Mucosa of descending colon (tissue), 3 donors: Measurements from ENCODE around the gene HDAC4. TPM values are rescaled to one million over a fixed set of nuclear protein-coding genes. Genes with fewer than 3 reads are reported as not detected.

ENCODE experiments used
- ATAC-seq: fragments of 200-7000 bp; cut with Tn5 transposase; one replicate; pipeline ENCODE4 v1.9.1; 2020; ENCODE audit warnings: mild to moderate bottlenecking, moderate library complexity
- DNase-seq, 3 donors: peaks; one replicate each; pipeline ENCODE4 v3.0.0-alpha.2; 2020
- H3K36me3 ChIP-seq: fragments of 200-600 bp; one replicate; pipeline ENCODE4 v1.8.0; 2021; ENCODE audit warnings: low read depth, mild to moderate bottlenecking
- H3K4me1 ChIP-seq: fragments of 200-600 bp; one replicate; pipeline ENCODE4 v1.8.0; 2021; ENCODE audit warnings: low read depth, mild to moderate bottlenecking
- H3K4me3 ChIP-seq: fragments of 200-600 bp; one replicate; pipeline ENCODE4 v1.8.0; 2021; ENCODE audit warnings: mild to moderate bottlenecking
- H3K9me3 ChIP-seq: fragments of 200-600 bp; one replicate; pipeline ENCODE4 v1.8.0; 2021; ENCODE audit warnings: mild to moderate bottlenecking
- CTCF ChIP-seq: fragments of 200-600 bp; IDR thresholded peaks from one replicate; pipeline ENCODE4 v1.8.0; 2022; ENCODE audit warnings: antibody characterized with exemption, mild to moderate bottlenecking
- intact Hi-C, 2 donors: fragments of 100-400 bp; cut with DNase I in 1 of 2; cut with micrococcal nuclease in 1 of 2; formaldehyde crosslinking; loops; one replicate each; pipeline versions ENCODE4 v1.11.0 to v1.11.1; 2022; cut with DNase I, micrococcal nuclease
- total RNA-seq, 3 donors: library from RNA; stranded (reverse); fragmentation: NEBNext Ultra II Directional in 2 of 3; extraction: Animal tissue kit (Norgen Biotek cat#: 25700) in 2 of 3; gene quantifications; one replicate each; pipeline versions ENCODE4 v1.2.1 to v1.2.4, GENCODE V29; 2021 to 2023
- donor health status: DM: no; HTN: no; CAD: no; lungs with moderate emphysema.
- donor health status: DM: no; HTN: no; CAD: no.
- donor health status: DM: no; HTN: yes; CAD: no.

HDAC4 gene
- total RNA-seq, 3 donors from 2014 or later, result 41.4 to 147 (median 44.0) TPM

- peak in 2 of 3 donors; percentile 16 to 37 for DNase-seq
- no peak for ATAC-seq
- Histone ChIP-seq H3K4me1 (peaks cover 4% of the 10 kb centered on the region), H3K36me3 (no peaks in the 10 kb centered on the region), H3K4me3 (no peak overlapping the region), H3K9me3 (no peaks in the 10 kb centered on the region)
- TF ChIP-seq CTCF, result no peak
- intact Hi-C loops, result no loop called here
These were observed 245.6 kb downstream of the HDAC4 start for GRCh38 chr2:239154971-239155805.

DNA sequence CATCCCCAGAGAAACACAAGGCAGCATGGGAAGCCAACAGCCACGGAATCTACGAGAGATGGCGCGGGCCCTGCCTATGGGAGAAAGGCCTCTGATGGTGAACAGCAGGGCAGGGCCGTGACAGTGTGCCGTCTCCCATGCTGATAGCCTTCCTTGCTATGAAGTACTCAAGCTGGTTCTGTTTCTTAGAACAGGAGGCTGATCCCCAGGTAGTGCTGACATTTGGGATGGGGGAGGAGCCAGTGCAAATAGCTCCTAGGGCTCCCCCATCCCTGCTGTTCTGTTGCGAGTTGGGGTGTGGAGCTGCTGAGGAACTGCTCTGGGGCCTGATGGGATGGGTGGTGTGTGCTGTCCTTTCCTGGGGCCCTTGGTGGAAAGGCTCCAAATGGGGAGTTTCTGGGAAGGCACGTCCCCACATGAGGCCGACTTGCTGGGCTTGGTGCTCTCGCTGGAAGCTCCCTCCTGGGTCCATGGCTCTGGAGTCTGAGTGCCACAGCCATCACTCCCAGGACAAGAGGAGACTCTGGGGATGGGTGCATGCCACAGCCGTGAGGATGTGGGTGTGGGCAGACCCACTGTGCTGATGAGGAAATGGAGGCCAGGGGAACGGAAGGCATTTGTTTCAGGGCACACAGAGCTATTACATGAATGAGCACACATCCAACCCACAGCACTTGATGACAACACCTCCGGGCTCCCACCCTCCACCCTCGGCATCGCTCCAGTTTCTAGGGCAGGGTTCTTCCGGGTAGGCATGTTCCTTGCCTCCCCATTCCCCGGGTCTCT is 246.8 kb downstream of the HDAC4 start:
- H3K9me3 ChIP-seq, result no peaks in the 10 kb centered on the region
- H3K36me3 ChIP-seq, result no peaks in the 10 kb centered on the region
- TF ChIP-seq CTCF, result no peak
- intact Hi-C loops, result no loop called here
- DNase-seq (peak in 2 of 3 donors; percentile 18 to 33), ATAC-seq (no peak)
- H3K4me3 ChIP-seq, result no peak overlapping the region
- peaks cover 4% of the 10 kb centered on the region for H3K4me1 ChIP-seq

- H3K36me3 ChIP-seq, result peaks cover 3% of the 10 kb centered on the region
- intact Hi-C loops, result no loop called here
- ATAC-seq (no peak), DNase-seq (peak in 1 of 3 donors; percentile 7)
- no peak for TF ChIP-seq CTCF
- no peaks in the 10 kb centered on the region for H3K9me3 ChIP-seq
- H3K4me3 ChIP-seq, result no peak overlapping the region
- no peaks in the 10 kb centered on the region for H3K4me1 ChIP-seq
These were observed 247.9 kb downstream of the HDAC4 start for GRCh38 chr2:239152916-239153305.

- no peak for TF ChIP-seq CTCF
- ATAC-seq (no peak), DNase-seq (peak in 2 of 3 donors; percentile 15 to 32)
- Histone ChIP-seq H3K9me3 (no peaks in the 10 kb centered on the region), H3K4me3 (no peak overlapping the region), H3K4me1 (no peaks in the 10 kb centered on the region), H3K36me3 (peaks cover 3% of the 10 kb centered on the region)
- intact Hi-C loops, result no loop called here
These were observed 248.4 kb downstream of the HDAC4 start for GRCh38 chr2:239152239-239152915.

GRCh38 chr2:239151201-239152131 is 249.4 kb downstream of the HDAC4 start:
- intact Hi-C loops, result no loop called here
- no peak for ATAC-seq
- no peaks in the 10 kb centered on the region for H3K9me3 ChIP-seq
- H3K4me3 ChIP-seq, result no peak overlapping the region
- no peak for TF ChIP-seq CTCF
- no peaks in the 10 kb centered on the region for H3K4me1 ChIP-seq
- H3K36me3 ChIP-seq, result peaks cover 3% of the 10 kb centered on the region
- DNase-seq, result peak in 1 of 3 donors; percentile 23
